DOHH2 (cell line): Measurements from ENCODE around the gene RFLNA.

Experiments used
- CTCF ChIP-seq: fragments of 200-600 bp; sonication (generic); IDR thresholded peaks from one replicate; pipeline ENCODE4 v1.5.1; 2014; ENCODE audit warnings: antibody characterized with exemption, mild to moderate bottlenecking, low read depth, low read length; ENCODE audit not compliant: poor library complexity, severe bottlenecking
- EZH2phosphoT487 ChIP-seq: fragments of 200-600 bp; sonication (generic); IDR thresholded peaks from 2 replicates; pipeline ENCODE4 v1.6.1; 2017; ENCODE audit warnings: borderline replicate concordance, mild to moderate bottlenecking, antibody characterized with exemption, low read length, moderate library complexity, mixed read lengths

GRCh38 chr12:124319368-124320050, 24.6 kb downstream of the RFLNA start:
- TF ChIP-seq CTCF (no peak), EZH2phosphoT487 (no peak)
